ENCODE measurements around the gene KCNQ1.

DNA sequence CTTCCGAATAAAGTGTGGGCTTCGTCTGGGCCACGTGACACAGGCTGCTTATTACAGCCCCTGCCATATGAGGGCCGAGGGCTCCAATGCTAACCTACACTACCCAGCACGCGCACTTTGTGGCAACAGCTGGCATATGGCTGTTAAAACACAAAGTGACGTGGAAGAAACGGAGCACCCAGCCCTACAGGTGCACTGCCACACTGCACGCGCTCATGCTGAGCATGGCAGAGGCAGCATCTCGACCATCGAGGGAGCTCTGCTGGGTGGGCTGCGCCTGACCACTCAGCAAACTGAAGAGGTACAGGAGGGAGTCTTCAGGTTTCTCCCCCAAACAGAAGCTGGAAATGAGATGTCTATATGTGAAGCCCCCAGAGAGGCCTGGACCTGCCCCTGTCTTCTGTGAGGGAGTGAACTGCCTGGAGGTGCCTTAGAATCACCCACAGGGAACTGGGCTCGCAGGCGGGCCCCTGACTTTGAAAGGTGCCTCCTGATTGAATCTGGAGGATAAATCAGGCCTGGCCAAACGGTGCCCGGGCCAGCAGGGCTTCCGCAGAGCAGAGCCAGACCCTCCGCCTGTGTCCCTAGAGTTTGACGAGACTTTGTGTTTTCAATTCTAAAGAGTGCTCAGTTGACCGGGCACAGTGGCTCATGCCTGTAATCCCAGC is 26.0 kb upstream of the KCNQ1 start:
- TF ChIP-seq CTCF (optimal IDR thresholded peaks at IDR 0.05 in 1 of 3, IDR thresholded peaks at IDR 0.05 in 1 of 3, conservative IDR thresholded peaks at IDR 0.05 in 1 of 3; ENCODE audit: extremely low read depth in 1 of 3, insufficient read depth in 2 of 3, low read length in 3 of 3) = no peak
- no peak for TF ChIP-seq EZH2 (IDR thresholded peaks at IDR 0.05; ENCODE audit: low read length)

Measured in keratinocyte (primary cell).